ENCODE results near the gene PKN3.

DNA sequence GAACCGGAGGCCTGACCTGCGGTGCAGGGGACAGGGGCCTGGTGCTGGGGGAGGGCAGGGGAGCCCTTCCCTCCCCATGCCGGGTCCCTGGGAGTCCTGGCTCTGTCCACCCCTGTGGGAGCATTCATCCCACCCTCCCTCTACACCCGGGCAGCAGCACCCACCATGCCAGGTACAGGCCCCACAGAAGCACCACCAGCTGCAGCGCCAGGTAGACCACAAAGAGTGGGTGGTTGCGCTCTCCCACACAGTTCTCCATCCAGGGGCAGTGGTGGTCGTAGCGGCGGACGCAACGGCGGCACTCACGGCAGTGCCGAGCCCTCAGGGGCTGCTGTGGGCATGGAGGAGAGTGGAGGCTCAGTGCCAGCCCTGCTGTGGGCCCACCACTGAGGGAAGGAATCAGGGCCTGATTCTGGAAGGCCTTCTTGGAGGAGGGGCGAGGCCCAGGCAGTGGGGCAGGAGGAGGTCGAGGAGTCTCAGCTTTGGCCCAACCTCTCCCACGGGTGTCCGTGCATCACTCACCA, 19.2 kb downstream of the PKN3 start:
- TF ChIP-seq POLR2A (IDR thresholded peaks at IDR 0.05; ENCODE audit: low read depth, low read length) (no peak), POLR2AphosphoS5 (IDR thresholded peaks at IDR 0.05; ENCODE audit: low read depth, low read length) (no peak), SPI1 (IDR thresholded peaks at IDR 0.05; ENCODE audit: low read depth, low read length) (no peak)

Measured in GM12891 (cell line).